ENCODE results near the gene GPX4. TPM values are rescaled to one million over a fixed set of nuclear protein-coding genes. Genes with fewer than 3 reads are reported as not detected.

Gene GPX4
- total and polyA plus RNA-seq, 9 of the 15 experiments (the other 6 are each of a cell fraction or from before 2014, with no cell fraction given) = 61.4 to 661 (median 349) TPM

DNA sequence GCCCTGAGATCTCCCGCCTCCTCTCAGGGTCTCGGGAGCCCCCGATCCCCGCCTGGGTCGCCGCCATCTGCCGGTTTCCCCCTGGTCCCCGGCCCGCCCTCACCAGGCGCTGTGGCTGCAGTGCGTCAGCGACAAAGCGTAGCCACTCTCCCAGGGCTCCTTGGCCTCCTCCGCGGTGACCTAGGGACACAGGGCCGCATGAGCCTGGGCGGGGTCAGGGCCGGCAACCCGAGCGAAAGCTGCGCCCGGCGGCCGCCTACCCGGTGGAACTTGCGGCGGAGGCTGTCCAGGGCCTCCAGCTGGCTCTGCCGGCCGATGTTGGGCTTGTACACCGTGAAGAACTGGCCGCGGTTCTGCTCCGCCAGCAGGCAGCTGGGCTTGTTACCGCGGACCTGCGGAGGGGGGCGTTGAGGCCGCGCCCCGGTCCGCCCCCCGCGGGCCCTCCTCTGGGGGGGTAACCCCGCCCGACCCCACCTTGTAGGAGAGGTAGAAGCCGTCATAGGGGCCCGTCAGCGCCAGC lies 5.3 kb downstream of the GPX4 start:
- ATAC-seq = no peak
- WGBS (ENCODE audit: insufficient coverage, low coverage, missing lambda C conversion rate) = 94% methylated on average over 9 of the region's 48 CpGs
- H3K36me3 ChIP-seq (ENCODE audit: control insufficient read depth, insufficient read depth, low read length) = peaks cover 72% of the 10 kb centered on the region; the same call in 2 of the 3 replicates
- H3K4me3 ChIP-seq = no peak overlapping the region
- intact Hi-C loops (cut with micrococcal nuclease) = no loop called here
- no peaks in the 10 kb centered on the region; the same call in 1 of the 2 replicates for H4K20me1 ChIP-seq (replicated peaks; ENCODE audit: control insufficient read depth, insufficient read depth, low read length)
- no peak overlapping the region for H3K4me2 ChIP-seq (ENCODE audit: insufficient read depth, low read length)
- H3K27me3 ChIP-seq (ENCODE audit: control insufficient read depth in 2 of 2, insufficient read depth in 2 of 2, low read length in 2 of 2) = no peaks in the 10 kb centered on the region
- no peak for DNase-seq (ENCODE audit: extremely low read depth in 1 of 4, low spot score in 3 of 4)
- no peak overlapping the region for H2AFZ ChIP-seq (ENCODE audit: low read depth, low read length)
- peaks cover 24% of the 10 kb centered on the region for H3K79me2 ChIP-seq (ENCODE audit: control insufficient read depth, insufficient read depth, low read length)
- BruUV-seq (replicated peaks) = no TSS peak
- H3K27ac ChIP-seq (ENCODE audit: extremely low read depth, low read depth, low read length) = no peak overlapping the region
- POLR2A ChIA-PET = no interaction called here
- FAIRE-seq = no peak
- H3K4me1 ChIP-seq (replicated peaks in 1 of 2; ENCODE audit: control insufficient read depth in 2 of 2, insufficient read depth in 2 of 2, low read length in 2 of 2) = peaks cover 9 to 92% of the 10 kb centered on the region in 2 experiments
- CTCF ChIA-PET (ENCODE audit: low intra/inter-chr PET ratio) = no interaction called here
- no peaks in the 10 kb centered on the region for H3K9me1 ChIP-seq (ENCODE audit: control insufficient read depth, insufficient read depth, low read length)
- in situ Hi-C loops (cut with MboI) = no loop called here
- H3K9me3 ChIP-seq (replicated peaks; ENCODE audit: control insufficient read depth, insufficient read depth, low read depth, low read length) = no peaks in the 10 kb centered on the region
- H3K9ac ChIP-seq (ENCODE audit: insufficient read depth in 1 of 2, low read depth in 2 of 2, low read length in 2 of 2) = no peak overlapping the region
- no peak for TF ChIP-seq KLF13 (tag; IDR thresholded peaks at IDR 0.05; ENCODE audit: borderline replicate concordance, low read depth)
- TF ChIP-seq, protein P1, sequence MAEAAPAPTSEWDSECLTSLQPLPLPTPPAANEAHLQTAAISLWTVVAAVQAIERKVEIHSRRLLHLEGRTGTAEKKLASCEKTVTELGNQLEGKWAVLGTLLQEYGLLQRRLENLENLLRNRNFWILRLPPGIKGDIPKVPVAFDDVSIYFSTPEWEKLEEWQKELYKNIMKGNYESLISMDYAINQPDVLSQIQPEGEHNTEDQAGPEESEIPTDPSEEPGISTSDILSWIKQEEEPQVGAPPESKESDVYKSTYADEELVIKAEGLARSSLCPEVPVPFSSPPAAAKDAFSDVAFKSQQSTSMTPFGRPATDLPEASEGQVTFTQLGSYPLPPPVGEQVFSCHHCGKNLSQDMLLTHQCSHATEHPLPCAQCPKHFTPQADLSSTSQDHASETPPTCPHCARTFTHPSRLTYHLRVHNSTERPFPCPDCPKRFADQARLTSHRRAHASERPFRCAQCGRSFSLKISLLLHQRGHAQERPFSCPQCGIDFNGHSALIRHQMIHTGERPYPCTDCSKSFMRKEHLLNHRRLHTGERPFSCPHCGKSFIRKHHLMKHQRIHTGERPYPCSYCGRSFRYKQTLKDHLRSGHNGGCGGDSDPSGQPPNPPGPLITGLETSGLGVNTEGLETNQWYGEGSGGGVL (CRISPR knock-in tag; IDR thresholded peaks at IDR 0.05) = no peak
- TF ChIP-seq NFIC (IDR thresholded peaks at IDR 0.05) = no peak
- TF ChIP-seq ZKSCAN1 (IDR thresholded peaks at IDR 0.05; ENCODE audit: low read depth, low read length) = no peak
- peak; percentile 42 for TF ChIP-seq RBM22 (IDR thresholded peaks at IDR 0.05; ENCODE audit: low read depth, low read length, poor library complexity, severe bottlenecking)
- TF ChIP-seq RBM17 (IDR thresholded peaks at IDR 0.05; ENCODE audit: borderline replicate concordance, low read depth, low read length) = no peak
- TF ChIP-seq, protein P2, sequence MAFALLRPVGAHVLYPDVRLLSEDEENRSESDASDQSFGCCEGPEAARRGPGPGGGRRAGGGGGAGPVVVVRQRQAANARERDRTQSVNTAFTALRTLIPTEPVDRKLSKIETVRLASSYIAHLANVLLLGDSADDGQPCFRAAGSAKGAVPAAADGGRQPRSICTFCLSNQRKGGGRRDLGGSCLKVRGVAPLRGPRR (CRISPR knock-in tag; IDR thresholded peaks at IDR 0.05) = no peak
- TF ChIP-seq, protein P3, sequence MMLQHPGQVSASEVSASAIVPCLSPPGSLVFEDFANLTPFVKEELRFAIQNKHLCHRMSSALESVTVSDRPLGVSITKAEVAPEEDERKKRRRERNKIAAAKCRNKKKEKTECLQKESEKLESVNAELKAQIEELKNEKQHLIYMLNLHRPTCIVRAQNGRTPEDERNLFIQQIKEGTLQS (IDR thresholded peaks at IDR 0.05) = peak; percentile 27; the same call in 1 of the 2 replicates
- TF ChIP-seq, protein P3 (CRISPR knock-in tag; conservative IDR thresholded peaks at IDR 0.05) = no peak
- TF ChIP-seq GATAD2A (IDR thresholded peaks at IDR 0.05) = no peak
- TF ChIP-seq POLR2G (IDR thresholded peaks at IDR 0.05; ENCODE audit: low read depth, low read length) = peak; percentile 73
- TF ChIP-seq, protein P4, sequence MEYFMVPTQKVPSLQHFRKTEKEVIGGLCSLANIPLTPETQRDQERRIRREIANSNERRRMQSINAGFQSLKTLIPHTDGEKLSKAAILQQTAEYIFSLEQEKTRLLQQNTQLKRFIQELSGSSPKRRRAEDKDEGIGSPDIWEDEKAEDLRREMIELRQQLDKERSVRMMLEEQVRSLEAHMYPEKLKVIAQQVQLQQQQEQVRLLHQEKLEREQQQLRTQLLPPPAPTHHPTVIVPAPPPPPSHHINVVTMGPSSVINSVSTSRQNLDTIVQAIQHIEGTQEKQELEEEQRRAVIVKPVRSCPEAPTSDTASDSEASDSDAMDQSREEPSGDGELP (CRISPR knock-in tag; IDR thresholded peaks at IDR 0.05; ENCODE audit: borderline replicate concordance) = peak; percentile 49; the same call in 1 of the 2 replicates
- TF ChIP-seq RAD21 (CRISPR knock-in tag; conservative IDR thresholded peaks at IDR 0.05 in 1 of 2, IDR thresholded peaks at IDR 0.05 in 1 of 2) = no peak
- peak; percentile 22 for TF ChIP-seq CCNT2 (IDR thresholded peaks at IDR 0.05; ENCODE audit: borderline replicate concordance, extremely low read depth, insufficient read length, low read depth, low read length)
- TF ChIP-seq, protein P5, sequence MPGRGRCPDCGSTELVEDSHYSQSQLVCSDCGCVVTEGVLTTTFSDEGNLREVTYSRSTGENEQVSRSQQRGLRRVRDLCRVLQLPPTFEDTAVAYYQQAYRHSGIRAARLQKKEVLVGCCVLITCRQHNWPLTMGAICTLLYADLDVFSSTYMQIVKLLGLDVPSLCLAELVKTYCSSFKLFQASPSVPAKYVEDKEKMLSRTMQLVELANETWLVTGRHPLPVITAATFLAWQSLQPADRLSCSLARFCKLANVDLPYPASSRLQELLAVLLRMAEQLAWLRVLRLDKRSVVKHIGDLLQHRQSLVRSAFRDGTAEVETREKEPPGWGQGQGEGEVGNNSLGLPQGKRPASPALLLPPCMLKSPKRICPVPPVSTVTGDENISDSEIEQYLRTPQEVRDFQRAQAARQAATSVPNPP (IDR thresholded peaks at IDR 0.05; ENCODE audit: borderline replicate concordance, insufficient read depth, insufficient read length) = no peak
- TF ChIP-seq, protein P6, sequence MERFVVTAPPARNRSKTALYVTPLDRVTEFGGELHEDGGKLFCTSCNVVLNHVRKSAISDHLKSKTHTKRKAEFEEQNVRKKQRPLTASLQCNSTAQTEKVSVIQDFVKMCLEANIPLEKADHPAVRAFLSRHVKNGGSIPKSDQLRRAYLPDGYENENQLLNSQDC (CRISPR knock-in tag; IDR thresholded peaks at IDR 0.05) = no peak
